OCI-LY3 (cell line): Measurements from ENCODE around the gene IGFBP1.

ENCODE experiments used
- H2AFZ ChIP-seq: fragments of 200-600, 300-600 bp; shearing (Covaris generic); 2 replicates; pipeline ENCODE4 v1.6.0; 2014; ENCODE audit warnings: antibody characterized with exemption, low read depth, low read length
- H3K27ac ChIP-seq: fragments of 200-600, 300-600 bp; sonication (generic); 2 replicates; pipeline ENCODE4 v1.5.1; 2014; ENCODE audit warnings: mild to moderate bottlenecking, low read length, moderate library complexity, mixed read lengths
- H3K27me3 ChIP-seq: fragments of 200-600, 300-600 bp; sonication (generic); 2 replicates; pipeline ENCODE4 v1.6.1; 2014; ENCODE audit warnings: low read depth, low read length, mixed read lengths
- H3K36me3 ChIP-seq: fragments of 200-600, 300-600 bp; sonication (generic); replicated peaks from 2 replicates; pipeline ENCODE3; 2014; ENCODE audit warnings: low read depth, low read length, mixed read lengths
- H3K4me1 ChIP-seq: fragments of 300-600, 200-600 bp; sonication (generic); 2 replicates; pipeline ENCODE4 v1.6.1; 2014; ENCODE audit warnings: low read length, mixed read lengths
- H3K4me2 ChIP-seq: fragments of 200-600, 300-600 bp; sonication (generic); 2 replicates; pipeline ENCODE4 v1.6.1; 2014; ENCODE audit warnings: low read length, mixed read lengths
- H3K4me3 ChIP-seq: fragments of 300-600, 200-600 bp; sonication (generic); 2 replicates; pipeline ENCODE4 v1.5.1; 2014; ENCODE audit warnings: antibody characterized with exemption, mild to moderate bottlenecking, low read length, moderate library complexity
- H3K79me2 ChIP-seq: fragments of 300-600, 200-600 bp; shearing (Covaris generic); 2 replicates; pipeline ENCODE4 v1.6.1; 2014; ENCODE audit warnings: mild to moderate bottlenecking, low read length, mixed read lengths
- H3K9ac ChIP-seq: fragments of 300-600, 200-600 bp; shearing (Covaris generic); 2 replicates; pipeline ENCODE4 v1.6.0; 2014; ENCODE audit warnings: mild to moderate bottlenecking, low read length, moderate library complexity
- H3K9me3 ChIP-seq: fragments of 200-600, 300-600 bp; shearing (Covaris generic); 2 replicates; pipeline ENCODE4 v1.6.1; 2014; ENCODE audit warnings: low read length, mixed read lengths; ENCODE audit not compliant: insufficient read depth
- H4K20me1 ChIP-seq: fragments of 200-600, 300-600 bp; sonication (generic); 2 replicates; pipeline ENCODE4 v1.6.1; 2016; ENCODE audit warnings: low read length, mixed read lengths; ENCODE audit not compliant: insufficient read depth
- CTCF ChIP-seq: fragments of 200-600, 300-600 bp; sonication (generic); IDR thresholded peaks from 2 replicates; pipeline ENCODE4 v1.5.1; 2014; ENCODE audit warnings: antibody characterized with exemption, low read length, low read depth
- EZH2phosphoT487 ChIP-seq: fragments of 200-600 bp; shearing (Covaris generic); IDR thresholded peaks from 2 replicates; pipeline ENCODE4 v1.6.1; 2018; ENCODE audit warnings: antibody characterized with exemption, mixed run types, low read depth

The IGFBP1 gene

GRCh38 chr7:45874408-45875131 lies 13.7 kb upstream of the IGFBP1 start:
- H3K27me3 ChIP-seq = peaks cover 8% of the 10 kb centered on the region
- H3K9ac ChIP-seq = no peak overlapping the region
- no peaks in the 10 kb centered on the region for H3K9me3 ChIP-seq
- TF ChIP-seq CTCF (no peak), EZH2phosphoT487 (no peak)
- no peak overlapping the region for H2AFZ ChIP-seq
- H3K79me2 ChIP-seq = no peaks in the 10 kb centered on the region
- no peak overlapping the region for H3K4me2 ChIP-seq
- 0 out of 2 replicates have a peak, but pooled peaks cover 3% of the 10 kb centered on the region for H3K4me1 ChIP-seq
- H3K36me3 ChIP-seq = no peaks in the 10 kb centered on the region
- no peak overlapping the region for H3K4me3 ChIP-seq
- no peaks in the 10 kb centered on the region for H4K20me1 ChIP-seq
- H3K27ac ChIP-seq = no peak overlapping the region

GRCh38 chr7:45876519-45876918 lies 11.8 kb upstream of the IGFBP1 start:
- Histone ChIP-seq H2AFZ (no peak overlapping the region), H3K27ac (no peak overlapping the region), H3K27me3 (peaks cover 2% of the 10 kb centered on the region; the same call in 1 of the 2 replicates), H3K4me2 (no peak overlapping the region), H3K79me2 (no peaks in the 10 kb centered on the region), H3K36me3 (no peaks in the 10 kb centered on the region), H3K9me3 (no peaks in the 10 kb centered on the region), H4K20me1 (no peaks in the 10 kb centered on the region), H3K4me1 (0 out of 2 replicates have a peak, but pooled peaks cover 3% of the 10 kb centered on the region), H3K9ac (no peak overlapping the region), H3K4me3 (no peak overlapping the region)
- no peak for TF ChIP-seq CTCF
- no peak for TF ChIP-seq EZH2phosphoT487

GRCh38 chr7:45878457-45879144 lies 9.7 kb upstream of the IGFBP1 start:
- H3K4me2 ChIP-seq = no peak overlapping the region
- no peak overlapping the region for H3K4me3 ChIP-seq
- no peaks in the 10 kb centered on the region for H3K36me3 ChIP-seq
- H3K79me2 ChIP-seq = no peaks in the 10 kb centered on the region
- no peak for TF ChIP-seq EZH2phosphoT487
- TF ChIP-seq CTCF = no peak
- no peak overlapping the region for H3K9ac ChIP-seq
- no peak overlapping the region for H2AFZ ChIP-seq
- no peaks in the 10 kb centered on the region for H4K20me1 ChIP-seq
- H3K27me3 ChIP-seq = no peaks in the 10 kb centered on the region
- no peaks in the 10 kb centered on the region for H3K9me3 ChIP-seq
- H3K27ac ChIP-seq = no peak overlapping the region
- 0 out of 2 replicates have a peak, but pooled peaks cover 3% of the 10 kb centered on the region for H3K4me1 ChIP-seq

GRCh38 chr7:45880433-45880860 lies 7.8 kb upstream of the IGFBP1 start:
- Histone ChIP-seq H3K4me1 (0 out of 2 replicates have a peak, but pooled peaks cover 3% of the 10 kb centered on the region), H4K20me1 (no peaks in the 10 kb centered on the region), H3K4me3 (no peak overlapping the region), H2AFZ (no peak overlapping the region), H3K27me3 (no peaks in the 10 kb centered on the region), H3K27ac (no peak overlapping the region), H3K9me3 (no peaks in the 10 kb centered on the region), H3K9ac (no peak overlapping the region), H3K4me2 (no peak overlapping the region), H3K36me3 (no peaks in the 10 kb centered on the region), H3K79me2 (no peaks in the 10 kb centered on the region)
- TF ChIP-seq CTCF (no peak), EZH2phosphoT487 (no peak)
